Measurements from ENCODE around the gene SMARCB1.

The SMARCB1 gene

GRCh38 chr22:23783265-23784150, 3.3 kb upstream of the SMARCB1 start:
- no peak overlapping the region for H3K4me2 ChIP-seq (ENCODE audit: low read length)
- no peaks in the 10 kb centered on the region for H3K36me3 ChIP-seq (ENCODE audit: insufficient read depth, low read length)
- peaks cover 26% of the 10 kb centered on the region for H3K4me1 ChIP-seq (ENCODE audit: control insufficient read depth, insufficient read depth, low read length)
- no peak overlapping the region for H3K9ac ChIP-seq (ENCODE audit: low read depth, low read length)
- no peaks in the 10 kb centered on the region for H3K27me3 ChIP-seq (ENCODE audit: control insufficient read depth, insufficient read depth, low read length)
- H3K4me3 ChIP-seq (ENCODE audit: low read length), result no peak overlapping the region
- H3K9me3 ChIP-seq (replicated peaks; ENCODE audit: low read length), result no peaks in the 10 kb centered on the region

- H3K36me3 ChIP-seq (ENCODE audit: insufficient read depth, low read length), result no peaks in the 10 kb centered on the region
- no peak overlapping the region for H3K4me3 ChIP-seq (ENCODE audit: low read length)
- no peak overlapping the region for H3K4me2 ChIP-seq (ENCODE audit: low read length)
- H3K9ac ChIP-seq (ENCODE audit: low read depth, low read length), result no peak overlapping the region
- no peaks in the 10 kb centered on the region for H3K27me3 ChIP-seq (ENCODE audit: control insufficient read depth, insufficient read depth, low read length)
- peaks cover 28% of the 10 kb centered on the region for H3K4me1 ChIP-seq (ENCODE audit: control insufficient read depth, insufficient read depth, low read length)
- no peaks in the 10 kb centered on the region for H3K9me3 ChIP-seq (replicated peaks; ENCODE audit: low read length)
Observed at GRCh38 chr22:23784215-23784732, 2.5 kb upstream of the SMARCB1 start.

- no peaks in the 10 kb centered on the region for H3K9me3 ChIP-seq (replicated peaks; ENCODE audit: low read length)
- peaks cover 28% of the 10 kb centered on the region for H3K4me1 ChIP-seq (ENCODE audit: control insufficient read depth, insufficient read depth, low read length)
- peak overlapping the region; percentile 89 for H3K4me2 ChIP-seq (ENCODE audit: low read length)
- H3K4me3 ChIP-seq (ENCODE audit: low read length), result peak overlapping the region; percentile 99
- H3K9ac ChIP-seq (ENCODE audit: low read depth, low read length), result peak overlapping the region; percentile 100
- no peaks in the 10 kb centered on the region for H3K36me3 ChIP-seq (ENCODE audit: insufficient read depth, low read length)
- H3K27me3 ChIP-seq (ENCODE audit: control insufficient read depth, insufficient read depth, low read length), result no peaks in the 10 kb centered on the region
Observed at GRCh38 chr22:23786261-23786710, 480 bp upstream of the SMARCB1 start.

- Histone ChIP-seq H3K36me3 (ENCODE audit: insufficient read depth, low read length) (peaks cover 10% of the 10 kb centered on the region), H3K4me1 (ENCODE audit: control insufficient read depth, insufficient read depth, low read length) (peaks cover 17% of the 10 kb centered on the region), H3K9ac (ENCODE audit: low read depth, low read length) (peak overlapping the region; percentile 100), H3K4me3 (ENCODE audit: low read length) (peak overlapping the region; percentile 99), H3K9me3 (replicated peaks; ENCODE audit: low read length) (no peaks in the 10 kb centered on the region), H3K27me3 (ENCODE audit: control insufficient read depth, insufficient read depth, low read length) (no peaks in the 10 kb centered on the region), H3K4me2 (ENCODE audit: low read length) (peak overlapping the region; percentile 89)
Observed at GRCh38 chr22:23787600-23787896, 782 bp downstream of the SMARCB1 start.

GRCh38 chr22:23787910-23788309, 1.1 kb downstream of the SMARCB1 start:
- H3K4me2 ChIP-seq (ENCODE audit: low read length), result peak overlapping the region; percentile 89
- H3K4me3 ChIP-seq (ENCODE audit: low read length), result peak overlapping the region; percentile 99
- H3K4me1 ChIP-seq (ENCODE audit: control insufficient read depth, insufficient read depth, low read length), result peaks cover 17% of the 10 kb centered on the region
- peak overlapping the region; percentile 100 for H3K9ac ChIP-seq (ENCODE audit: low read depth, low read length)
- peaks cover 14% of the 10 kb centered on the region for H3K36me3 ChIP-seq (ENCODE audit: insufficient read depth, low read length)
- H3K9me3 ChIP-seq (replicated peaks; ENCODE audit: low read length), result no peaks in the 10 kb centered on the region
- H3K27me3 ChIP-seq (ENCODE audit: control insufficient read depth, insufficient read depth, low read length), result no peaks in the 10 kb centered on the region

GRCh38 chr22:23789121-23789520, 2.4 kb downstream of the SMARCB1 start:
- Histone ChIP-seq H3K9me3 (replicated peaks; ENCODE audit: low read length) (no peaks in the 10 kb centered on the region), H3K4me1 (ENCODE audit: control insufficient read depth, insufficient read depth, low read length) (peaks cover 16% of the 10 kb centered on the region), H3K27me3 (ENCODE audit: control insufficient read depth, insufficient read depth, low read length) (no peaks in the 10 kb centered on the region), H3K4me3 (ENCODE audit: low read length) (no peak overlapping the region), H3K9ac (ENCODE audit: low read depth, low read length) (no peak overlapping the region), H3K4me2 (ENCODE audit: low read length) (no peak overlapping the region), H3K36me3 (ENCODE audit: insufficient read depth, low read length) (peaks cover 22% of the 10 kb centered on the region)

GRCh38 chr22:23789638-23790037, 2.9 kb downstream of the SMARCB1 start:
- peaks cover 26% of the 10 kb centered on the region for H3K36me3 ChIP-seq (ENCODE audit: insufficient read depth, low read length)
- peaks cover 12% of the 10 kb centered on the region for H3K4me1 ChIP-seq (ENCODE audit: control insufficient read depth, insufficient read depth, low read length)
- H3K27me3 ChIP-seq (ENCODE audit: control insufficient read depth, insufficient read depth, low read length), result no peaks in the 10 kb centered on the region
- H3K9ac ChIP-seq (ENCODE audit: low read depth, low read length), result no peak overlapping the region
- H3K4me2 ChIP-seq (ENCODE audit: low read length), result no peak overlapping the region
- H3K4me3 ChIP-seq (ENCODE audit: low read length), result no peak overlapping the region
- no peaks in the 10 kb centered on the region for H3K9me3 ChIP-seq (replicated peaks; ENCODE audit: low read length)

GRCh38 chr22:23790819-23791737, 4.3 kb downstream of the SMARCB1 start:
- Histone ChIP-seq H3K9ac (ENCODE audit: low read depth, low read length) (no peak overlapping the region), H3K4me2 (ENCODE audit: low read length) (no peak overlapping the region), H3K36me3 (ENCODE audit: insufficient read depth, low read length) (peaks cover 37% of the 10 kb centered on the region), H3K27me3 (ENCODE audit: control insufficient read depth, insufficient read depth, low read length) (no peaks in the 10 kb centered on the region), H3K4me3 (ENCODE audit: low read length) (no peak overlapping the region), H3K4me1 (ENCODE audit: control insufficient read depth, insufficient read depth, low read length) (peaks cover 12% of the 10 kb centered on the region), H3K9me3 (replicated peaks; ENCODE audit: low read length) (no peaks in the 10 kb centered on the region)

GRCh38 chr22:23791738-23792645, 5.2 kb downstream of the SMARCB1 start:
- Histone ChIP-seq H3K27me3 (ENCODE audit: control insufficient read depth, insufficient read depth, low read length) (no peaks in the 10 kb centered on the region), H3K4me2 (ENCODE audit: low read length) (no peak overlapping the region), H3K4me1 (ENCODE audit: control insufficient read depth, insufficient read depth, low read length) (peaks cover 13% of the 10 kb centered on the region), H3K4me3 (ENCODE audit: low read length) (no peak overlapping the region), H3K9ac (ENCODE audit: low read depth, low read length) (no peak overlapping the region), H3K9me3 (replicated peaks; ENCODE audit: low read length) (no peaks in the 10 kb centered on the region), H3K36me3 (ENCODE audit: insufficient read depth, low read length) (peaks cover 44% of the 10 kb centered on the region)

GRCh38 chr22:23793326-23793725, 6.6 kb downstream of the SMARCB1 start:
- H3K27me3 ChIP-seq (ENCODE audit: control insufficient read depth, insufficient read depth, low read length), result no peaks in the 10 kb centered on the region
- peaks cover 13% of the 10 kb centered on the region for H3K4me1 ChIP-seq (ENCODE audit: control insufficient read depth, insufficient read depth, low read length)
- H3K36me3 ChIP-seq (ENCODE audit: insufficient read depth, low read length), result peaks cover 50% of the 10 kb centered on the region
- H3K4me2 ChIP-seq (ENCODE audit: low read length), result no peak overlapping the region
- H3K4me3 ChIP-seq (ENCODE audit: low read length), result no peak overlapping the region
- H3K9me3 ChIP-seq (replicated peaks; ENCODE audit: low read length), result no peaks in the 10 kb centered on the region
- H3K9ac ChIP-seq (ENCODE audit: low read depth, low read length), result no peak overlapping the region
